Measurements from ENCODE around the gene PRRC2C. TPM values are rescaled to one million over a fixed set of nuclear protein-coding genes. Genes with fewer than 3 reads are reported as not detected.

PRRC2C gene
- total RNA-seq, 1 donor from 2014 or later: 155 TPM

DNA sequence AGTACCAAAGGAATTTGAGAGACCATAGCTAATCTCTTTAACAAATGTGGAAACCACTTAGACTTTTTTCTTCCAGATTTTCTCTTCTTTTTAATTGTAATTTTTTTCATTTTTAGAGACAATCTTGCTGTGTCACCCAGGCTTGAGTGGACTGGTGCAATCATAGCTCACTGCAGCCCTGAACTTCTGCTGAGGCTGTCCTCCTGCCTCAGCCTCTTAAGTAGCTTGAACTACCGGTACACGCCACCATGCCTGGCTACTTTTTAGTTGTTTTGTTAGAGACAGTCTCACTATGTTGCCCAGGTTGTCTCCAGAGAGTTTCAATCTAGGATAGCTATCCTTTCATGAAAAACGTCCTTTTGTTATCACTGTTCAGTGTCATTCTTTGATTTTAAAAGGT is 15.0 kb downstream of the PRRC2C start:
- peaks cover 5% of the 10 kb centered on the region for H3K4me1 ChIP-seq
- intact Hi-C loops (cut with DNase I): no loop called here
- ATAC-seq: no peak
- TF ChIP-seq, protein P1, sequence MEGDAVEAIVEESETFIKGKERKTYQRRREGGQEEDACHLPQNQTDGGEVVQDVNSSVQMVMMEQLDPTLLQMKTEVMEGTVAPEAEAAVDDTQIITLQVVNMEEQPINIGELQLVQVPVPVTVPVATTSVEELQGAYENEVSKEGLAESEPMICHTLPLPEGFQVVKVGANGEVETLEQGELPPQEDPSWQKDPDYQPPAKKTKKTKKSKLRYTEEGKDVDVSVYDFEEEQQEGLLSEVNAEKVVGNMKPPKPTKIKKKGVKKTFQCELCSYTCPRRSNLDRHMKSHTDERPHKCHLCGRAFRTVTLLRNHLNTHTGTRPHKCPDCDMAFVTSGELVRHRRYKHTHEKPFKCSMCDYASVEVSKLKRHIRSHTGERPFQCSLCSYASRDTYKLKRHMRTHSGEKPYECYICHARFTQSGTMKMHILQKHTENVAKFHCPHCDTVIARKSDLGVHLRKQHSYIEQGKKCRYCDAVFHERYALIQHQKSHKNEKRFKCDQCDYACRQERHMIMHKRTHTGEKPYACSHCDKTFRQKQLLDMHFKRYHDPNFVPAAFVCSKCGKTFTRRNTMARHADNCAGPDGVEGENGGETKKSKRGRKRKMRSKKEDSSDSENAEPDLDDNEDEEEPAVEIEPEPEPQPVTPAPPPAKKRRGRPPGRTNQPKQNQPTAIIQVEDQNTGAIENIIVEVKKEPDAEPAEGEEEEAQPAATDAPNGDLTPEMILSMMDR (IDR thresholded peaks at IDR 0.05): no peak
- no peak for DNase-seq
- H3K27me3 ChIP-seq: no peaks in the 10 kb centered on the region
- H3K4me3 ChIP-seq: no peak overlapping the region
- H3K9me3 ChIP-seq: no peaks in the 10 kb centered on the region
- H3K36me3 ChIP-seq: no peaks in the 10 kb centered on the region
- no peak overlapping the region for H3K27ac ChIP-seq

DNA sequence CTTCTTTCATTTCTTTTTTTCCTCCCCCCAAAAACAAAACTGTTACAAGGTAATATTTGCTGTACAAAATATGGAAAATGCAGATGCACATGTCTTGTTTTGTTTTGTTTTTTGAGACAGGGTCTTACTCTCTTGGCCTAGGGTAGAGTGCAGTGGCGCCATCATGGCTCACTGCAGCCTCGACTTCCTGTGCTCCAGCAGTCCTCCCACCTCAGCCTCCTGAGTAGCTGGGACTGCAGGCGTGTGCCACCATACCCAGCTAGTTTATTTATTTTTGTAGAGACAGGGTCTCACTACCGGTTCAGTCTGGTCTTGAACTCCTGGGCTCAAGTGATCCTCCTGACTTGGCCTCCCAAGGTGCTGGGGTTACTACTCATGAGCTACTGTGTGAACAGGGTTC is 15.5 kb downstream of the PRRC2C start:
- TF ChIP-seq, protein P1 (IDR thresholded peaks at IDR 0.05): no peak
- no peaks in the 10 kb centered on the region for H3K27me3 ChIP-seq
- no peak overlapping the region for H3K4me3 ChIP-seq
- no peak for ATAC-seq
- H3K36me3 ChIP-seq: no peaks in the 10 kb centered on the region
- no peaks in the 10 kb centered on the region for H3K9me3 ChIP-seq
- DNase-seq: no peak
- H3K4me1 ChIP-seq: no peaks in the 10 kb centered on the region
- H3K27ac ChIP-seq: no peak overlapping the region
- intact Hi-C loops (cut with DNase I): no loop called here

DNA sequence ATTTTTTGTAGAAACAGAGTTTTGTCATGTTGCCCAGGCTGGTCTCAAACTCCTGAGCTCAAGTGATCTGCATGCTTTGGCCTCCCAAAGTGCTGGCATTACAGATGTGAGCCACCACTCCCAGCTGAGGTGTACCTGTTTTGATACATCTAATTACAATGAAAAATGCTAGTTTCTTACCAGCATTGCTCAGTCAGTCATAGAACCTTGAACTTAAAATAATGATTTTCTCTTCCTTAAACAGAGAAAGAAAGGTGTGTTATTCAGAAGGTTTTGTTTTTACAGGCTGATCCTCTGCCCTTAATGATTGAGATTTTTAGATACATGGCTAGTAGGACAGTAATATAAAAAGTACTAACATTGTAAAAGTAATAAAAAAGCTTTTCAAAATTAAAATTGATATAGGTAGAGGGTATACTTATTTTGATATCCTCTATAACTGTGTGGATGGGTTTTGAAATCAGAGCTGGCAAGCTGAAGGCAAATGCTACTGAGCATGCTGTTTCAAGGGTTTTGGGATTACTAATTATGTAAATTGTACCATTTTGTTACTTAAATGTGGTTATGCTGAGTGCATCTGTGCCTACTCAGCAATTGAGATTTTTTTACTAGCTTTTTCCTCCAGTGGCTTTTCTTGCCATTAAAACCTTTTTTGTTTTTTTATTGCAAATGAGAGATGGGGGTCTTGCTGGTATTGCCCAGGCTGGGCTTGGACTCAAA is 16.1 kb downstream of the PRRC2C start:
- H3K4me3 ChIP-seq: no peak overlapping the region
- TF ChIP-seq, protein P1 (IDR thresholded peaks at IDR 0.05): no peak
- no peak overlapping the region for H3K27ac ChIP-seq
- H3K36me3 ChIP-seq: no peaks in the 10 kb centered on the region
- no peaks in the 10 kb centered on the region for H3K27me3 ChIP-seq
- H3K9me3 ChIP-seq: no peaks in the 10 kb centered on the region
- DNase-seq: no peak
- intact Hi-C loops (cut with DNase I): no loop called here
- ATAC-seq: no peak
- H3K4me1 ChIP-seq: no peaks in the 10 kb centered on the region

DNA sequence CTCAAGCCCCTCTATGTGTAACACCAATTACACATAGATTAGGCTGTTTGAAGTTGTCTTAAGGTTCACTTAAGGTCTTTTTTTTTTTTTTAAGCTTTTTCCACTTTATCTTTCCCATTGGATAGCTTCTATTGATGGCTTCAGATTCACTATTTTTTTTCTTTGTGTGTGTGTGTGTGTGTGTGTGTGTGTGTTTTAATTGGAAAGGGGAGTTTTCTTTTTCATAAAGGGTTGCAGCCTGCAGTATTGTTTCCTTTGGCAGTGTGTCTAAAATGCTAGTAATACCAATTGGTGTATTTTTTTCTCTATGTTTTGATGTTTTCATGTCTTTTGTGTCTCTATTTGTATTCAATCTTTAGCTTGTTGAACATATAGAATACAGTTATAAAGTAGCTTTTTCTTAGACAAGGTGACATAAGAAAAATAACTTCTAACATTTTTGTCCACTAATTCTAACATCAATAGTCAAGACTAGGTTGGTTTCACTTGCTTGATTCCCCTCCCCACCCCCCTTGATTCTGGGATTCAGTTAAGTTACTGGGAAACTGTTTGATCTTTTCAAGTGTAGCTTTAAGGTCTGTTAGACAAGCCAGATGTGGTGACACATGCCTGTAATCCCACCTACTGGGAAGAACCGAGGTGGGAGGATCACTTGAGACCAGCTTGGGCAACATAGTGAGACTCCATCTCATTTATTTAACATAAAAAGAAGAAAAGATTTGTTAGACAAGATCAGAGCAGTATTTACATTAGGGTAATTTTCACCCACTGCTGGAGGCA is 21.4 kb downstream of the PRRC2C start:
- Histone ChIP-seq H3K36me3 (no peaks in the 10 kb centered on the region), H3K4me1 (peaks cover 27% of the 10 kb centered on the region), H3K9me3 (no peaks in the 10 kb centered on the region), H3K27me3 (no peaks in the 10 kb centered on the region), H3K27ac (no peak overlapping the region), H3K4me3 (no peak overlapping the region)
- DNase-seq (no peak), ATAC-seq (no peak)
- intact Hi-C loops (cut with DNase I): no loop called here
- TF ChIP-seq, protein P1 (IDR thresholded peaks at IDR 0.05): no peak

DNA sequence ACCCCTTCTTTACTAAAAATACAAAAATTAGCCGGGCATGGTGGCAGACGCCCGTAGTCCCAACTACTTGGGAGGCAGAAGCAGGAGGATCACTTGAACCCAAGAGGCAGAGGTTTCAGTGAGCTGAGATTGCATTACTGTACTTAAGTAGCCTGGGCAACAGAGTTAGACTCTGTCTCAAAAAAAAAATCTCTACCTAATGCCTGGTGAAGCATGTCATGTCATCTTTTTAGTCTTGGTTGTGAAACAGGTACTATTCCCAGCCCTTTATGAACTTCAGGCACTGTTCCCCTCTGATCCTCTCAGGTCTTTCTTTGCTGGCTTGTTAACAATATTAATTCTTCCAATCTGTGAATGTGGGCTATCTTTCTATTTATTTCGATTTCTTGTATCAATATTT is 22.1 kb downstream of the PRRC2C start:
- Histone ChIP-seq H3K27ac (no peak overlapping the region), H3K9me3 (no peaks in the 10 kb centered on the region), H3K36me3 (no peaks in the 10 kb centered on the region), H3K4me3 (no peak overlapping the region), H3K4me1 (peaks cover 27% of the 10 kb centered on the region), H3K27me3 (no peaks in the 10 kb centered on the region)
- intact Hi-C loops (cut with DNase I): no loop called here
- ATAC-seq: no peak
- no peak for DNase-seq
- TF ChIP-seq, protein P1 (IDR thresholded peaks at IDR 0.05): no peak
